M059J (cell line): ENCODE data around the gene EPHB2. TPM values are rescaled to one million over a fixed set of nuclear protein-coding genes. Genes with fewer than 3 reads are reported as not detected.
"Not testable (repeated sequence)": the region's sequence is repeated elsewhere in the genome, so short reads cannot be mapped to it uniquely, and the experiment has no call there.

ENCODE experiments used
- DNase-seq: peaks from one replicate; pipeline ENCODE4 v3.0.0-alpha.2; 2012; ENCODE audit warnings: low read depth
- total RNA-seq: library from RNA; depleted of rRNA; stranded (reverse); fragments of >200 nt; shearing (Covaris generic); gene quantifications from 2 replicates; pipeline ENCODE4 v1.2.3, GENCODE V29; 2014; rRNA removed

The EPHB2 gene
- 23.0 and 26.7 TPM in 2 replicates for total RNA-seq

DNA sequence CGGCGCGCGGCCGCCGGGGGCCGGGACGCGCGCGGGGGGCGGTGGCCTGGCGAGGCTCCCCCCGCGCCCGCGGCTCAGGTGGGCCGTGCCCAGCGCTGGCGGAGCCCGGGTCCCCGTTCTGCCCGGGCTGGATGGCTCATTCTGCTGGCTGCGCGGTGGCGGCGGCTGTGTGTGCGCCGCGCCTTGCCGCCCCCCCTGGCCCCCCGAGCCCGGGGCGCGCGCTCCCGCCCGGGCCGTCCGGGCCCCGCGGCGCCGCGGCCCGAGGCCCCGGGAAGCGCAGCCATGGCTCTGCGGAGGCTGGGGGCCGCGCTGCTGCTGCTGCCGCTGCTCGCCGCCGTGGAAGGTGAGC is at the start of gene EPHB2:
Gene EPHB2 (plus strand): TSS at position 139 of the 349 bp plus-strand sequence. CDS start 144 bp downstream, at position 283.
- DNase-seq: peak; percentile 46

DNA sequence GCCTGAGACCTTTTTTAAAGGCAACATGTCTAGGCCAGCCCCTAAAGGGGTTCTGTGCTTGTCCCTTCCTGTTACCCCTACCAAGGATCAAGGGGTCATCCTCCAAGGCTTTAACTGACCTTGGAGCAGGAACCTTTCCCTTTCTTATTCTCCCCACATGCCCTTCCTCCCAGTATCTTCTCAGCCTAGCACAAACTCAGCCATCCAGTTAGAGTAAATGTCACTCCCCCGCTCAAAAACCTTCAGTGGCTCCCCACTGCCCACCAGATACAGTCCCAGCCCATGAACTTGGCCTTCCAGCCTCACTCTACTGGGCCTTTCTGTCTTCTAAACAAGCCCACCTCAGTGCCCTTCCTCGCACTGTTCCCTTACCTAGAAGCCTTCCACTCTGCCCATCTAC is 48.8 kb upstream of the EPHB2 start:
- no peak for DNase-seq

DNA sequence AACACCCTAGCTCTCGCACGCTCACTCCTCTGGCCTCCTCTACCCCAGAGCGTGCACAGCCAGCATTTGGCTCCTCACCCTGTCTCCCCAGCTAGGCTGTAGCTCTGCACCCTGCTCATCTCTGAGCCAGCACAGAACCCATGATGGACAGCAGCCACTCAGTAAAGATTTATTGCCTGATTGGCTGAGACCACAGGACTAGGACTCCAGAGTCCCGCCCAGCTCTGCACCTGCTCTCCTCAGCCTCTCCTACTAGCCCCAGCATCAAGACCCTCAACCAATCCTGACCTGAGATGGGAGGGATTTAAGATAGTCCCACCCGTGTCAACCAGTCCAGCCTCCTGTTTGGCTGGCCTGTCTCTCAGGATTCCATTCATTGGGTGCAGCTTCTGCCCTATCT is 48.3 kb upstream of the EPHB2 start:
- DNase-seq: peak; percentile 25

DNA sequence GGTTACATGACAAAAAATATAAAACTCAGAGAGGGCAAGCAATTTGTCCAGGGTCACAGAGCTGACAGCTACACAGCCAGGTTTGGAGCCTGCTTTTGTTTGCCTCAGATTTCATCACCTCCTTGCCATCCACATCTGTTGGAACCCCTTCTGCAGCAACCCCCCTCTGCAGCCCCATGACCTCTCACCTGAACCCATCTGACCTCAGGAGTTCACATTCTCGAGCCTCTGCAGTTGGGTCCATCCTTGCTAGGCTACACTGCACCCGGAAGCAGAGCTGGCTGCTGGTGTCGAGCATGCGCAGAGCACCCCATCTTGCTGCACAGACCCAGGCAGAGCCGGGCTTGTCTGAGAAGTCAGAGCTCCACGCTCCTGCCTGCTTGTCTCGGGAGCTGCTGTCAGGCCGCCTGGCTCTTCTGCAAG is 47.6 kb upstream of the EPHB2 start:
- no peak for DNase-seq

DNA sequence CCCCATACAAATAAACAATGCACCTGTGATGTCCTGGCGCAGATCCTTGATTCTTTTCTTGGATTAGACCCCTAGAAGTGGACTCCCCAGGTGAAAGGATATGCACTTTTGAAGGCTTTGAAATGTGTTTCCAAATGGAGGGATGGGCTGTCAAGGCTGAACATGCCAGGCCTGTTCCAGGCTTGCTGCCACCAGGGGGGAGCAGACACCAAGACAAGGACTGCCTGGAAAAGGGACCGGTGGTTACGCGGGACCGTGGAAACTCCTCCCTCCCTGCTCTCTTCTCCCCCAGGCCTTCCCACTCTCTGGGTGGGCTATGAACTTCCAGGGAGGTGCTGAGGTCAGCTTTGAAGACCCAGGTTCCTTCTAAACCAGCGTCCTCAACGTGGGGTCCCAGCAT is 44.9 kb upstream of the EPHB2 start:
- DNase-seq: peak; percentile 47

DNA sequence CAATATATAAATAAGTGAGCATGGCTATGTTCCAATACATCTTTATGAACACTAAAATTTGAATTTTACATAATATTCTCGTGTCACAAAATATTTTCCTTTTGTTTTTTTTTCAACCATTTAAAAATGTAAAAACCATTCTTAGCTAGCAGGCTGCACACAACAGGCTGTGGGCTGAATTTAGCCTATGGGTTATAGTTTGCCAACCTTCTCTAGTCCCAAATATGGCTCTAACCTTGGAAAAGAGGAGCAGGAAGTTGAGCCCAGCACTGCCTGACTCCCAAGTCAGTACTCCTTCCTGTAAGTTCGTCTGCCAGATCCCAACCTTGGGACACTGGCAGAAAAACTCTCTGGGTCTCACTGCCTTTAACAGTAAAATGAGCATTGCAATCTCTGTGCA is 44.2 kb upstream of the EPHB2 start:
- no peak for DNase-seq

DNA sequence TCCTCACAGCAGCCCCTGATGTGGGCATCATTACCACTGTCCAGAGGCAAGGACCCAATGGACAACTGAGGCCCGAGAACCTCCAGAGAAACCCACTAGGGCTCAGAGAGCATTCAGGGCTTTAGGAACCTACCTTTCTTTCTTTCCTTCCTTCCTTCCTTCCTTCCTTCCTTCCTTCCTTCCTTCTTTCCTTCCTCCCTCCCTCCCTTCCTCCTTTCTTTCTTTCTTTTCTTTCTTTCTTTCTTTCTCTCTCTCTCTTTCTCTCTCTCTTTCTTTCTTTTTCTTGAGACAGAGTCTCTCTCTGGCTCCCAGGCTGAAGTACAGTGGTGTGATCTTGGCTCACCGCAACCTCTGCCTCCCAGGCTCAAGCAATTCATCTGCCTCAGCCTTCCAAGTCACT is 41.8 kb upstream of the EPHB2 start:
- DNase-seq: not testable (repeated sequence)

DNA sequence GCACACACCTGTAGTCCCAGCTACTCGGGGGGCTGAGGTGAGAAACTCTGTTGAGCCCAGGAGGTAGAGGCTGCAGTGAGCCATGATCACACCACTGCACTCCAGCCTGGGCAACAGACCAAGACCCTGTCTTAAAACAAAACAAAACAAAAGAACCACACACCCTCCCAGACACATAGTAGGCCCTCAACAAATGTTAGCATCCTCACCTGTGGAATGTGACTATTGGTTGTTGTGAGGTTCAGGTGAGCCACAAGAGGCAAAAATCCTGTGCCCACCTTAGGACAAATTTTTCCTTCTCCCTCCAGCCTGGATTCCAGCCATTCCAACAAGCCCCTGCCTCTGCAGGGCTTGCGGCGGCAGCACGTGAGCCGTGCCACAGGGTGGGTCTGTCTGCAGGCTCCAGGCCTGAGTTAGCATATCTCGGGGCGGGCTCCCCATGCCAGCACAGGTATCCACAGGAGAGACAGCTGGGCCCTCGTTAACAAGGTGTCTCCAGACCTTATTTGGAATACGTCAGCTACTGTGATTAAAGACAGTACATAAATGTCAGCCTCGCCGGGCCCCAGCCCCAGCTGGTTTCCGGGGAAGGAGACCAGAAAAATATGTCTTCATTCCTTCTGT is 40.2 kb upstream of the EPHB2 start:
- no peak for DNase-seq

DNA sequence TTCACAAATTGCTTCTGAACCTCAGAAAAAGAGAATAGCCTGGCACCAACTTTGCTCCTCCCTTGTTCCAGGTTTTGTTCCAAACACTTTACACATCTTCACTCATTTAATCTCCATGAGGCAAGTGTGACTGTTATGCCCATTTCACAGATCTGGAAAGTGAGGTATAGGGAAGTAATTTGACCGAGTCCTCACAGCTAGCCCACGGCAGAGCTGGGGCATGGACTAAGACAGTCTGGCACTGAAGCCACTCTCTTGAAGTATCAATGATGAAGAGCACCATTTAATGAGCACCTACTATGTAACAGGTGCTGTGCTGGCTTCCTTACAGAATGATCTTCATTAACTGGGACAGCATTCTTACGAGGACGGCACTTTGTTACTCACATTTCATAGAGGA is 38.6 kb upstream of the EPHB2 start:
- DNase-seq: no peak

DNA sequence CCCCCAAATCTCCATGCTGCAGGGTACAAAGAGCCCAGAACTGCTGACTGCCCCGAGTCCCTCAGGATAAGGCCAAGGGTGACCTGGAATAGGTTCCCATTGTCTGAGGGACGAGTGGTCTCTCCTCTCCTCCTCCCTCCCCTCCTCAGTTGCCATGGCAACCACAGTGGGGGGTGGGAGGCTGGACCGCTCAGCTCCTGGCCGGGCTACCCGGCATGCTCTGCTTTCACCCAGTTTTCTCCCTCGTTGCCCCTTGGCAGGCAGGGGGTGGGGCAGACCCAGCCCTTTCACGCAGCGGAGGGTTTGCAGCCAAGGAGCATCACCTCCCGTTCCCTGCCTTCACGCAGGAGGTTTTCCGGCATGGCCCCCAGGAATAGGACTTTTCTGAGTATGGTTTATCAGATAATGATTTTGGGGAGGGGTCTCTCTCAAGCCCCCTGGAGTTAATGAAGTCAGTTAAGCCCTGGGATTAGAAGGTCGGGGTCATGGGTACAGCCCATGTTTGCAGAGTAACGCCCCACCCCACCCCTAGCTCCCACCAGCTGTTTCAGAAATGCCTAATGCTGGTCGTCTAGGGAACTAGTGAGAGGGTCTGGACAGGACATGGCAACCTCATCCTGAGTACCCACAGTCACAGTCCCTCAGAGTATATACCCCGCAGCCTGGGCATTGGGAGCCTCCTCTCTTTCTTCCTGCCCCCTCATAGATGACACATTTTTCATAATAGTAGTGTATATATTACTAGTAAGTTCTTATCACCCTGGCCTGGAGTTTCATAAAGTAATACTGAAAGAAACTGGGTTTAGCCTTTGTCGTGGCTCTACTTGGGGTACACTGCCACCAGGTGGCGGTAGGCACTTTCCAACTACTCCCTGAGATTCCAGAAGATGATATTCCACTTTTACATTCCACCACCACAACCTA is 36.9 kb upstream of the EPHB2 start:
- peak; percentile 54 for DNase-seq

DNA sequence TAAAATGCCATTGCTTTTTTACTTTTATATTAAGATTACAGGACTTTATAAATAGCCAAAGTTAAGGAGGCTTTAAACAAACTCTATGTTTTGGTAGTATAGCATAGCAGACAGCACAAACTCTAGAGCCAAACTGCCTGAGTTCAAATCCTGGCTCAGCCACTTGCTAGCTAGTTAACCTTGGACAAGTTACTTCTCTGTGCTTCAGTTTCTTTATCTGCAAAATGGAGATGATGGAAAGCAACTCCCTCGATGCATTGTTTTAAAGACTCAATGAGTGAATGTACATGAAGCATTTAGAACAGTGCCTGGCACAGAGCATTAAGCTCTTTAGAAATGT is 36.3 kb upstream of the EPHB2 start:
- no peak for DNase-seq

DNA sequence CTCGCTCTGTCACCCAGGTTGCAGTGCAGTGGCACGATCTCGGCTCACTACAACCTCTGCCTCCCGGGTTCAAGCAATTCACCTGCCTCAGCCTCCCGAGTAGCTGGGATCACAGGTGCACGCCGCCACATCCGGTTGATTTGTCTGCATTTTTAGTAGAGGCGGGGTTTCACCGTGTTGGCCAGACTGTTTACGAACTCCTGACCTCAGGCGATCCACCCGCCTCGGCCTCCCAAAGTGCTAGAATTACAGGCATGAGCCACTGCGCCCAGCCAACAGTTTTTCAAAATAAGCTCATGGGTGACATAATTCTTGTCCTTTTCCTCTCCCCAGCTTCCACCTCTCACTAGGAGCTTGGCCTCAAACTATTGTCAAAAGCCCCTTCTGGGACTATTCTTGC is 34.5 kb upstream of the EPHB2 start:
- DNase-seq: not testable (repeated sequence)

DNA sequence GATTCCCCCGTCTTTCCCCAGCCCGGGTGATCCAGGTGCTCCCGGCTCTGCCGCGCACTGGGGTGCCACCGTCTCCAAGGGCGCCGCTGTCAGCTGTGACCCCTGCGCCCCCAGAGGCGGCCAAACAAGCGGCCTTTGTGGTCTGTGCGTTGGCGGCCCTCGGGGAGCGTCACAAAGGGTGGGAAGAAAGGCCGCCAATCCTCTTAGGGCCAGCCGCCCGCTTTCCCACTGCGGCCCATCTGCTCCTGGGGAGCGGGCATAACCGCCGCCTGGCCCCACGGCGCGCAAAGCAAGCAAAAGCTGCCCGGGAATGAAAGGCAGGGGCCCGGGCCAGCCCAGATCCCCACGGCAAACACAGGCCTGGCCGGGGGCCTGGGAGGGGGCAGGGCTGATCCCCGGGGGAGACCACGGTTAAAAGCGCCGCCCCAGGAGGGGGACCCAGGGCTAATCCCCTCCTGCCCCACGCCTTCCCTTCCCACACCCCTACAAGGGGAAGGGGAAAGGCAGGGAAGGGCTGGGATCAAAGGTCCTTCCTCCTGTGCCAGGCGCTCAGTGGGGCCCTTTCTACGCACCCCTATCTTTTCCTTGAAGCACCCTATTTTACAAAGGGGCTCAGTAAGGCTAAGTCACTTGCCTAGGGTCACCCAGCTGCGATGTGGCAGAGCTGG is 33.6 kb upstream of the EPHB2 start:
- no peak for DNase-seq

DNA sequence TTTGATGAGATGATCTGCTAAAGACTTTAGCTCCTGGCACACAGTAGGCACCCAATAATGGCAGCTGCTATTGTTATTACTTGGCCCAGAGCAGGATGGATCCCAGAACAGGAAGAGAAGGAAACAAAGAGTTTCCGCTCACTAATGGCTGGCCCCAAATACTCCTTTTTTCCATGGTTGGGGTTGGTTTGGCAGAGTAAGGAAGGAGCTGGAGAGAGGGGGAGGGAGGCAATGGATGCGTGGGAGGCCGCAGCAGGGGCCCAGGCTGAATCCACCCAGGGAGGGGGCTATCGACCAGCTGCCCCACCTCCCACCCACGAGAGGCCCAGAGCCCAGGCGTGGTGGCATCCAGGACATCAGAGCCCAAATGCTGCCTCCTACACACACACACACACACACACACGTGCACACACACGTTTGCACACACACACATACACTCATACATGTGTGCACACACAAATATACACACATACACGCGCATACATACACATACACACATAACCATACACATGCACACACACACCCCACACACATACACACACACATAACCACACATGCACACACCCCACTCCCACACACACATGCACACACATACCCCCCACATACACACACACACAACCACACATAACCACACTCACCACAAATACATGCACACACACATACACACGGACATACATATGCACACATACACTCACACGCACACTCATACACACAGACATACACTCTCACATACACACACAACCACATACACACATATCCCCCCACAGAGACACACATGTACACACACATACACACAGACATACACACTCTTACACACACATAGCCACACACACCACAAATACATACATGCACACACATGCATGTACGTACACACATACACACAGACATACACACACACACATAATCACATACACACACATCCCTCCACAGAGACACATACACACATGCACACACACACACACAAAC is 32.4 kb upstream of the EPHB2 start:
- DNase-seq: no peak

DNA sequence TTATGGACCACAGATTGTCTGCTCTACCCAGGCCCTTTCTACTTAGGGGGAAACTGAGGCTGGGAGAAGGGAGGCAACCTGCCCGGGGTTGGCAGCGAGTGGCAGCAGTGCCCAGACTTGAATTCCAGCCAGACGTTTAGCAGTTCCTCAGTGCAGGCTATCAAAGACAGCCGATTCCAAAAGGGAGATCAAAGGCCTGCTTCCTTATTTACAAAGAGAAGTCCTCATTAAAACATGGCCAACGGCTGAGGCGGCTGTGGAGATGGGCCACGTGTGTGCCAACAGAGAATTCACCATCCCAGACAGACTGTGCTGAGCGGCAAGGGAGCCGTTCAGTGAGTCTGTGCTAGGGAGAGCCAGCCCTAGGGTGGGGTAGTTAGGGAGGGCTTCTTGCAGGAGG is 29.9 kb upstream of the EPHB2 start:
- DNase-seq: no peak

DNA sequence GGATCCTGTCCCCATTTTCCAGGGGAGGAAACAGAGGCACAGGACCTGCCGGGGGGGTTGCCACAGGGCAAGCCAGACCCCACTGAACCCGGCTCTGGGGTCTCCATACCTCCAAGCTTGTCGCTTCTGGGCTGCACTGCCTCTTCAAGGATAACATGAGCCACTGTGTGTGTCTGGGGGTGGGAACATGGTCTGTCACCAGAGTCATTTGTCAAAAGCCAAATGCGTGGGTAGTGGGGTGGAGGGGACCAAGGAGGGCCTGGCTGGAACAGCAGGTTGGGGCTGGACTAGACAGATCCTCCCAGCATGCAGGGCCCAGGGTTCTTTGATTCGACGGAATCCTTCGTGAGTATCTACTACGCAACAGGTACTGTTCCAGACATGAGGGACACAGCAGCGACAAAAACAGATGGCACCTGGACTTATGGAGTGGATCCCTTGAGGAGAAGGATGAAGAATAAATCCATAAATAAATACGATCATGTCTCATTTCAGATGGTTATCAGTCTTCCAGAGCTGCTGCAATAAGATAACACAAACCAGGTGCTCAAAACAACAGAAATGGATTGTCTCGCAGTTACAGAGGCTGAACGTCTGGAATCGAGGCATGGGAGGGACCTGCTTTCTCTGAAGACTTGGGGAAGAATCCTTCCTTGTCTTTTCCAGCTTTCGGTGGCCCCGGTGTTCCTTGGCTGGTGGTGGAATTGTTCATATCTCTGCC is 28.9 kb upstream of the EPHB2 start:
- DNase-seq: no peak

DNA sequence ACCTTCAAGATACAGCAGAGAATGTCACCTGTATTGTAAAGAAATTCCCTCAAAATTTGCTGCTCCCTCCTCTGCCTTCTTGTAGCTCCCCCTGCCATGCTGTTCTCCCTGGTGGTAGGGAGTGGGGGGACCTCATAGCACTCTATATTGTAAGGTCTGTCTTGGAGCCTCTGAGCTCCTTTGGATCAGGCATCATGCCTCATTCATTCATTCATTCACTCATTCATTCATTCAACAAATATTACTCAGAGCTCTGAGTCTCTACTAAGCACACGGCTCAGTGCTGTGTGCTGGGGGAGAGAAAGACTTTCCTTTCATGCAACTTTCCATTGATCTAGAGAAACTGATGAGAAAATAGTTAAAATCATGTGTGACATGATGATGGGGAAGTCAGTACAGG is 27.1 kb upstream of the EPHB2 start:
- no peak for DNase-seq

DNA sequence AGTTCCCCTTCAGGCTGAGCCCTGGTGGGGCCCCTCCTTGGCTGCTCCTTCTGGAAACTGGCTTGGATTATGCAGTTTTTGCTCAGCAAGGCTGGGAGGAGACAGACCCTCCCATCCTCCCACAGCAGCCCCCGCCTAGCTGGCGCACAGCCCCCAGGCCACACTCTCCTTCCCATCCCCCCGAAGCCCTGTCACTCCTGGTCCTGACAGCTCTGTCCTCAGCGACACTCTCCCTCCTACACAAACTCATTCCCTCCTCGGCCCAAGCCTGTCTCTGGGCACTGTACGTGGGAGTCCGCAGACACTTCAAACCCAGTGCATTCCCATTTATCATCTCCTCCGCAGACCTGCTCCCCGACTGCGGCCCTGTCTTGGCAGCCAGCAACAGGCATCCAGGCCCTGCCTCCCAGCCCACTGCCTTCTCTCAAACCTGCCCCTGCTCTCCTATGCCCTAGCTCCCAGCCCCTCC is 25.0 kb upstream of the EPHB2 start:
- DNase-seq: no peak

DNA sequence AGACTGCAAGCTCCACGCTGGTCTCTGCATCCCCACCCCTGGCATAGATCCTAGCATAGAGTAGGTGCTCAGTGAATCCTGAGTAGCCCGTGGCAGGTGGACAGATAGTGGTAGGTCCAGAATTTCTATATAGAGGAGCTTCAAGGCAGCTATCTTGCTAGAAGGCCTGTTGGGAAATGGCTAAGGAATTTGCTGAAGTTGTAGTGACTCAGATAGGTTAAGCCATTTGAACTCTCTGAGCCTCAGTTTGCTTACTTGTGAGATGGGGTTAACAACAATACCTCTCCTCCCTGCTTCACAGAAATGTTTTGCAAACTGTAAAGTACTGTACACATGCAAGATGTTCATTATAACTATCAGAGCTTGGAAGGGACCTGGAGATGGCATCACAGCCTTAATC is 23.4 kb upstream of the EPHB2 start:
- no peak for DNase-seq

DNA sequence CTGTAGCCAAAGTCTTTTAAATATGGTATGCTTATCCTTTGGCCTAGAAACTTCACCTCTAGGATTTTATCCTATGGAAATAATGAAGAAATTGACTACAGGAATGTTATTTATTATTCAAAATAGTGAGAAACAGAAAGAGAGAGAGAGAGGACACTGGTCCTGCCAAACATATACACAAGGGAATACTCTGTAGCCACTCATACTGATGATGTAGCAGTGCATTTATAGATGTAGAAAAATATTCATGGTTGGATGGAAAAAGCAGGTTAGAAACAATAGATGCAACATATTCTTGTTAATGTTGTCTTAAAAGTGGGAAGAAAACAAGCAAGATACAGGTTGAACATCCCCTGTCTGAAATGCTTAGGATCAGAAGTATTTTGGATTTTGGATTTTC is 22.2 kb upstream of the EPHB2 start:
- no peak for DNase-seq

DNA sequence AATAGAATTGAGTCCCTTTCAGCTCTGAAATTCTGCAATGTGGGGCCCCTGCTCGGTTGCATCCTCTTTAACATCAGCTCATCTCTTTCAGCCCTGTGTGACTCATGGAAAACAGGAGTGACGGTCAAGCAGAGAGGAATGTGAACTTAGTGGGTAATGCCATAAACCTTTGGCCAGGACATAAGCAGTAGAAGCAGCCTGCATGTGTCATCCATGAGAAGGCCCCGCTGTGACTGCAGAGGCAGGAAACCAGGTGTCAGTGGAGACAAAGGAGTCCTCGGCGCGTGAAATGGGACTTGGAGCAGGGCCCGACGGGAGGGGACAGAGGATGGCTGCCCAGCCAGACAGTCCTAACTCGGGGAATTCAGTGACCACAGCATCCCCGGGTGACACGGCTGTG is 21.1 kb upstream of the EPHB2 start:
- peak; percentile 96 for DNase-seq
